Effector memory CD4-positive, alpha-beta T cell (primary cell): ENCODE data around the gene MAPKBP1.

ENCODE experiments used
- DNase-seq, 3 donors: peaks; one replicate each; pipeline ENCODE4 v3.0.0-alpha.2; 2020
- H3K27ac ChIP-seq: 2 replicates; pipeline ENCODE4 v1.7.0; 2013; ENCODE audit warnings: mild to moderate bottlenecking, low read length, moderate library complexity; ENCODE audit not compliant: insufficient read depth, poor library complexity, severe bottlenecking
- H3K27me3 ChIP-seq: replicated peaks from 2 replicates; pipeline ENCODE4 v1.7.0; 2013; ENCODE audit warnings: mild to moderate bottlenecking, low read length; ENCODE audit not compliant: insufficient read depth, control insufficient read depth, poor library complexity, severe bottlenecking
- H3K36me3 ChIP-seq: 2 replicates; pipeline ENCODE4 v1.7.0; 2013; ENCODE audit warnings: mild to moderate bottlenecking, low read length, moderate library complexity; ENCODE audit not compliant: control insufficient read depth, insufficient read depth
- H3K4me1 ChIP-seq: 2 replicates; pipeline ENCODE4 v1.7.0; 2013; ENCODE audit warnings: low read length, mild to moderate bottlenecking; ENCODE audit not compliant: control insufficient read depth, insufficient read depth, poor library complexity, severe bottlenecking
- H3K4me3 ChIP-seq: 2 replicates; pipeline ENCODE4 v1.7.0; 2013; ENCODE audit warnings: low read length, low read depth, mild to moderate bottlenecking; ENCODE audit not compliant: insufficient read depth, poor library complexity, severe bottlenecking
- H3K9me3 ChIP-seq: 2 replicates; pipeline ENCODE4 v1.7.0; 2013; ENCODE audit warnings: mild to moderate bottlenecking, low read length, moderate library complexity; ENCODE audit not compliant: control insufficient read depth

MAPKBP1 gene

DNA sequence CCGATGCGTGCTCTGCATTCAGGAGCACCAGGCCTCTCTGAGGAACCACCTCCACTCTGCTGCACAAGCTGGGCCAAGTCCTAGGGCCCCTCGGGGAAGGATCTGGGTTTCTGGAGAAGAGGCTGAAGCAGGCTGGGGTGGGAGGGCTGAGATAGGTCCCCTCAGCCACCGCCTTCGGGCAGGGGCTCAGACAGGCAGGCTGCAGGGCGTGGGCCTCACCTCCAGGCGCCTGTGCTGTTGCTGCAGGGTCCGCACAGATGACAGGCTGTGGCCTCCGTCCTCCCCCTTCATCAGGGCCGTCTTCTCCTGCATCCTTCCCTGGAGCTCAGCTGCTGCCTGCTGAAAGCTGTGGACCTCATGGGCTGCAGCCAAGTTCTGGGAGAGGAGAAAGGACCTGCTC, 79.5 kb downstream of the MAPKBP1 start:
- DNase-seq = no peak
- no peaks in the 10 kb centered on the region for H3K4me1 ChIP-seq
- H3K4me3 ChIP-seq = no peak overlapping the region
- no peaks in the 10 kb centered on the region for H3K27me3 ChIP-seq
- H3K36me3 ChIP-seq = no peaks in the 10 kb centered on the region
- no peak overlapping the region for H3K27ac ChIP-seq
- H3K9me3 ChIP-seq = no peaks in the 10 kb centered on the region

GRCh38 chr15:41854443-41854842, 80.2 kb downstream of the MAPKBP1 start:
- Histone ChIP-seq H3K4me1 (no peaks in the 10 kb centered on the region), H3K36me3 (no peaks in the 10 kb centered on the region), H3K9me3 (no peaks in the 10 kb centered on the region), H3K4me3 (no peak overlapping the region), H3K27ac (no peak overlapping the region), H3K27me3 (no peaks in the 10 kb centered on the region)
- DNase-seq = no peak

DNA sequence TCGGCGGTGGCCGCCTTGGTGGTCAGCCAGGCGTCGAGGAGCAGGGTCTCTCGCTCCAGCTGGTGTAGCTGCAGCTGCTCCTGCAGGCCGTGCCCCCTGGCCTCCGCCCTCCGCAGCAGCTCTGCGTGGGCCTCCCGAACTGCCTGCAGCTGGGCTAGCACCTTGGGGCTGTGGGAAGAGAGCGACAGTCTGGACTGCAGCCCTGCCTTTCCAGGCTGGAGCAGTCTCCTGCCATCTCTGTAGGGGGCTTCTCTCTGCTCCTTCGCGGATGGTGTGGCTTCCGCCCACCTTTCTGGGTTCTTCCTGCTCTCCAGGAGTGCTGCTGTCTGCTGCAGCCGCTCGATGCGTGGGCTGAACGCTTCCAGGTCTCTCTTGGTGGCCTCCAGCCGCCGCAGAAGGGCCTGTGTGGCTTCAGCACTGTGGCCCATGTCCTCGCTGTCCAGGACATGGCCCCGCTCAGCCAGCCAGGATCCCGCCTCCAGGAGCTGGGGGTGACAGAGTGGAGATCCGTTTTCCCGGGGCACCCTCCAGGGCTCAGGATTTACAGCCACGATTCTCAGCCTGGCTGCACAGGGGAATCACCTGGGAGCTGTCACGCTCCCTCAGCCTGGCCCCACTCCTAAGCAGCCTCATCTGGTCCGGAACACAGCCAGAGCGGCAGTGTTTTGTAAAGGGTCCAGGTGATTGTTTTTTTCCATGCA, 81.1 kb downstream of the MAPKBP1 start:
- Histone ChIP-seq H3K36me3 (no peaks in the 10 kb centered on the region), H3K4me3 (no peak overlapping the region), H3K4me1 (no peaks in the 10 kb centered on the region), H3K27me3 (no peaks in the 10 kb centered on the region), H3K27ac (no peak overlapping the region), H3K9me3 (no peaks in the 10 kb centered on the region)
- DNase-seq = no peak

DNA sequence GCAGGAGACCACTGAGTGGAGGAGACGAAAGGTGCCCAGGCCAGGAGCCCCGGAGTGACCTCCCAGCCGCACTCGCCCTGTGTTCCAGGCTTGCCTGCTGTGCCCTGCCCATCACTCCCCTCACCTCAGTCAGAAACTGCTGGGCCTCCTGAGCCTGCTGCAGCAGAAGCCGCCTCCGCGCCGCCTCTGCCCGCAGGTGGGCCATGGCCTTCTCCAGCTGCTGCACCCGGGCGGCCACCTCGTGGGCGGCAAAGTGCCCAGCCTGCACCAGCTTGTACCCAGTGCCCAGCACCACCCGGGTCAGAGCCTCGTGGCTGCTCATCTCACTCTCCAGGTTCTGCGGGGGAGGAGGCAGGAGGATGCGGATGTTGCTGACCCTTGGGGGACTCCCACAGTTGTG, 82.0 kb downstream of the MAPKBP1 start:
- Histone ChIP-seq H3K27me3 (peaks cover 2% of the 10 kb centered on the region), H3K36me3 (no peaks in the 10 kb centered on the region), H3K4me3 (no peak overlapping the region), H3K27ac (no peak overlapping the region), H3K9me3 (no peaks in the 10 kb centered on the region), H3K4me1 (no peaks in the 10 kb centered on the region)
- DNase-seq = no peak

DNA sequence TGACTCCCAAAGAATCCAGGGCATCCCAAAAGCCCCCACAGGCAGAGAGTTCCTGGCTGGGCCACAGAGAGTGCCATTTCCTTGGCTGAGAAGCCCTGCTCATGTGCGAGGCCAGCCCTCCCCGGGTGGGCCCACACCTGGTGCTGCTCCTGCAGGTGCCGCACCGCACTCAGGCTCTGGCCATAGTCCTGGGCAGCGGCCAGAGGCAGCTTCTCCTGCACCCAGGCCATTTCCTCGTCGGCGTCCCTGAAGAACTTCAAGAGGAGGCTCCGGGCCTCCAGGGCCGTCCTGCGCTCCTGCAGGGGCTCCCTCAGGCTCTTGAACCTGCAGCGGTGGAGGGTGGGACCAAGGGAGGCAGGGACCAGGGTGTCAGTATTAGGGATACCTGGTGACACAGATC, 82.4 kb downstream of the MAPKBP1 start:
- no peaks in the 10 kb centered on the region for H3K36me3 ChIP-seq
- no peaks in the 10 kb centered on the region for H3K4me1 ChIP-seq
- peaks cover 2% of the 10 kb centered on the region for H3K27me3 ChIP-seq
- H3K9me3 ChIP-seq = no peaks in the 10 kb centered on the region
- no peak overlapping the region for H3K4me3 ChIP-seq
- no peak overlapping the region for H3K27ac ChIP-seq
- no peak for DNase-seq

DNA sequence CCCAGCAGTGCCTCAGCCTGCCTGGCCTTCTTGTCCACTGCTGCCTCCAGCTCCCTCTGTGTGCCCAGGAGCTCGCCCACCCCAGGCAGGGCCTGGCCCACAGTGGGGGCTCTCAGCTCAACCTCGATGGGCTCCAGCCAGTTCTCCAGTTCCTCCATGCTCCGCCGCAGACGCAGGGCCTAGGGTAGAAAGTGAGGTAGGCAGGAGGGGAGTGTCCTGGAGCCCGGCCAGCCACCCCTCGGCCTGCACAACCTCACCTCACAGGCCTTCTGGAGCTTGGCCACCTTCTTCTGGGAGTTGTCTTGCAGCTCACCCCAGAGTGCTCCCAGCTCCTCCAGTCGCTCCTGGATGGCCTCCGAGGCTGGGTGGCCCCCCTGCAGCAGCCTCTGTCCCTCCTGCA, 83.0 kb downstream of the MAPKBP1 start:
- DNase-seq = no peak
- no peaks in the 10 kb centered on the region for H3K36me3 ChIP-seq
- H3K9me3 ChIP-seq = no peaks in the 10 kb centered on the region
- H3K27me3 ChIP-seq = peaks cover 2% of the 10 kb centered on the region
- no peak overlapping the region for H3K4me3 ChIP-seq
- H3K4me1 ChIP-seq = no peaks in the 10 kb centered on the region
- H3K27ac ChIP-seq = no peak overlapping the region

DNA sequence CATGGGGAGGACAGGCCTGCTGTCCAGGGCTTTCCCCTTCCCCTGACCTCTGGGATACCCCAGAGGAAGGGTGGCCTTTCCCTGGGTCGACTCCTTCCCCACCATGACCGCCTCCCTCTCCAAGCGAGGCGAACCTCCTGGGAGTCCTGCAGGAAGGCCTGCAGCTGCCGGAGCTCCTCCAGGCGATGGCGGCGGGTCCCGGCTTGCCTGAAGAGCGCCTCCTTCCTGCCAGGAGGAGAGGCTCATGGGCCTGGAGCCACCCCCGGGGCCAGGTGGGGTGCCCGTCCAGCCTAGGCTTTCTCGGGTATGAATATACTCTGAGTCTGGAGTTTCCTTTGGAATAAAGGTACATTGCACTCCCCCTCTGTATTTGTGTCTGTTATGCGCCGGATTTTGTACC, 84.5 kb downstream of the MAPKBP1 start:
- Histone ChIP-seq H3K4me3 (no peak overlapping the region), H3K27ac (no peak overlapping the region), H3K36me3 (no peaks in the 10 kb centered on the region), H3K27me3 (peaks cover 2% of the 10 kb centered on the region), H3K4me1 (no peaks in the 10 kb centered on the region), H3K9me3 (no peaks in the 10 kb centered on the region)
- DNase-seq = no peak

DNA sequence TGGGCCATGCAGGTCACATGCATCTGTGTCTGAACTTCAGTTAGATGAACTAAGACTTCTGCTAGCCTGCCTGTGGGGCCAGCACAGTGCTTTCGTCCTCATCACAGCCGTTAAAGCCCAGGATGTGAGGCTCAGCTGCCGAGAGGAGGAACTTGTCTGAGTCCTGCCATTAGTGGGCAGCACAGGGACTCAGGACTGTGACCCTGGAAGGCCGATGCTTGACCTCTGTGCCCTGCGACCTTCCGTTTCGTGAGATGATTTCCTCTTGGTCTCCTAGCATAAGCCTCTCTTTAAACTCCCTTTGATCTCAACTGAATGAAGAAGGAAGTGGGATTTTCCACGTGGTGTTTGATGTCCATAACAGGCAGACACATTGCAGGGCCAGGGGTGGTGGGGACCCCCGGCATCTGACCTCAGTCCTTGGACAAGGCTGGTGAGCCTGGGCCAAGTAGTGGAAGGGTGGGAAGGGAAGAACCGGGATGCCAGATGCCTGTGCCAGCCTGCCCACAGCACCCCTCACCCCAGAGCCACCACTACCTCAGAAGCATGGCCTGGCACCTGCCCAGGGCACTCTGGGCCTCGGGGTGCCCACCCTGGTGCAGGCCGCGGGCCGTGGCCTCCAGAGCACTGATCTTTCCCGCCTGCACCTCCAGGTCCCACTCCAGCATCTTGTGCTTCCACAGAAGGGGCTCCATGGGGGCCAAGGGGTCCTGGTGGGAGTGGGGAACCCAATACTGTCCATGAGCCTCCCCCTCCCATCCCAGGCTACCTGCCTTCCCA, 86.0 kb downstream of the MAPKBP1 start:
- Histone ChIP-seq H3K4me1 (no peaks in the 10 kb centered on the region), H3K9me3 (no peaks in the 10 kb centered on the region), H3K27ac (no peak overlapping the region), H3K27me3 (peaks cover 2% of the 10 kb centered on the region), H3K4me3 (no peak overlapping the region), H3K36me3 (no peaks in the 10 kb centered on the region)
- DNase-seq = no peak

GRCh38 chr15:41861736-41862356, 87.6 kb downstream of the MAPKBP1 start:
- no peak for DNase-seq
- H3K4me3 ChIP-seq = no peak overlapping the region
- no peaks in the 10 kb centered on the region for H3K36me3 ChIP-seq
- no peaks in the 10 kb centered on the region for H3K4me1 ChIP-seq
- peaks cover 2% of the 10 kb centered on the region for H3K27me3 ChIP-seq
- no peak overlapping the region for H3K27ac ChIP-seq
- no peaks in the 10 kb centered on the region for H3K9me3 ChIP-seq

- peaks cover 2% of the 10 kb centered on the region for H3K27me3 ChIP-seq
- no peaks in the 10 kb centered on the region for H3K36me3 ChIP-seq
- no peaks in the 10 kb centered on the region for H3K9me3 ChIP-seq
- H3K4me1 ChIP-seq = no peaks in the 10 kb centered on the region
- no peak overlapping the region for H3K27ac ChIP-seq
- DNase-seq = no peak
- H3K4me3 ChIP-seq = no peak overlapping the region
Measured at GRCh38 chr15:41862515-41863116, 88.3 kb downstream of the MAPKBP1 start.
